Large intestine (tissue), 3 donors: ENCODE data around the gene RNF151. TPM values are rescaled to one million over a fixed set of nuclear protein-coding genes. Genes with fewer than 3 reads are reported as not detected.
A peak's percentile ranks its signal among the peaks of the same experiment; 100 is the strongest.

ENCODE experiments used
- DNase-seq, 2 donors: peaks; one replicate each; pipeline versions ENCODE4 v3.0.0 to v3.0.0-alpha.2; 2013
- H3K27ac ChIP-seq: one replicate; pipeline ENCODE4 v1.5.1; 2013; ENCODE audit warnings: low read length
- H3K27me3 ChIP-seq: 2 replicates; pipeline ENCODE4 v1.6.1; 2013; ENCODE audit warnings: low read length; ENCODE audit not compliant: control insufficient read depth, insufficient read depth
- H3K36me3 ChIP-seq: 2 replicates; pipeline ENCODE4 v1.6.1; 2013; ENCODE audit warnings: low read length; ENCODE audit not compliant: control insufficient read depth, insufficient read depth
- H3K4me1 ChIP-seq: one replicate; pipeline ENCODE4 v1.6.1; 2013; ENCODE audit warnings: low read length; ENCODE audit not compliant: control insufficient read depth, insufficient read depth
- H3K4me3 ChIP-seq: one replicate; pipeline ENCODE4 v1.5.1; 2013; ENCODE audit warnings: low read length
- H3K9me3 ChIP-seq: one replicate; pipeline ENCODE4 v1.6.1; 2013; ENCODE audit warnings: mild to moderate bottlenecking, low read depth, low read length, moderate library complexity; ENCODE audit not compliant: control insufficient read depth
- WGBS: methylation state at CpG from one replicate; pipeline ENCODE4 v1.1.5; 2013; ENCODE audit warnings: low lambda C conversion rate; ENCODE audit not compliant: insufficient coverage; 5-methylcytosine and 5-hydroxymethylcytosine counted together
- polyA plus RNA-seq: library from polyadenylated mRNA; unstranded; fragments of 120-200 nt; gene quantifications from one replicate; pipeline ENCODE4 v1.2.1, GENCODE V29; 2013

Gene RNF151
- polyA plus RNA-seq, 1 donor: 0.09 TPM

- peaks cover 4% of the 10 kb centered on the region for H3K9me3 ChIP-seq
- no peak overlapping the region for H3K27ac ChIP-seq
- H3K27me3 ChIP-seq: peaks cover under 1% of the 10 kb centered on the region
- WGBS: no CpG with 5 or more reads among the region's 16 CpGs
- peaks cover 43% of the 10 kb centered on the region for H3K36me3 ChIP-seq
- no peak overlapping the region for H3K4me3 ChIP-seq
- no peak for DNase-seq
- H3K4me1 ChIP-seq: peaks cover 15% of the 10 kb centered on the region
Observed at GRCh38 chr16:1973461-1974156, 7.0 kb downstream of the RNF151 start.

- WGBS: no CpG with 5 or more reads among the region's 42 CpGs
- Histone ChIP-seq H3K27ac (no peak overlapping the region), H3K27me3 (peaks cover 6% of the 10 kb centered on the region), H3K4me3 (no peak overlapping the region), H3K36me3 (peaks cover 43% of the 10 kb centered on the region), H3K4me1 (peaks cover 20% of the 10 kb centered on the region), H3K9me3 (peaks cover 4% of the 10 kb centered on the region)
- no peak for DNase-seq
Observed at GRCh38 chr16:1974157-1975070, 7.8 kb downstream of the RNF151 start.

DNA sequence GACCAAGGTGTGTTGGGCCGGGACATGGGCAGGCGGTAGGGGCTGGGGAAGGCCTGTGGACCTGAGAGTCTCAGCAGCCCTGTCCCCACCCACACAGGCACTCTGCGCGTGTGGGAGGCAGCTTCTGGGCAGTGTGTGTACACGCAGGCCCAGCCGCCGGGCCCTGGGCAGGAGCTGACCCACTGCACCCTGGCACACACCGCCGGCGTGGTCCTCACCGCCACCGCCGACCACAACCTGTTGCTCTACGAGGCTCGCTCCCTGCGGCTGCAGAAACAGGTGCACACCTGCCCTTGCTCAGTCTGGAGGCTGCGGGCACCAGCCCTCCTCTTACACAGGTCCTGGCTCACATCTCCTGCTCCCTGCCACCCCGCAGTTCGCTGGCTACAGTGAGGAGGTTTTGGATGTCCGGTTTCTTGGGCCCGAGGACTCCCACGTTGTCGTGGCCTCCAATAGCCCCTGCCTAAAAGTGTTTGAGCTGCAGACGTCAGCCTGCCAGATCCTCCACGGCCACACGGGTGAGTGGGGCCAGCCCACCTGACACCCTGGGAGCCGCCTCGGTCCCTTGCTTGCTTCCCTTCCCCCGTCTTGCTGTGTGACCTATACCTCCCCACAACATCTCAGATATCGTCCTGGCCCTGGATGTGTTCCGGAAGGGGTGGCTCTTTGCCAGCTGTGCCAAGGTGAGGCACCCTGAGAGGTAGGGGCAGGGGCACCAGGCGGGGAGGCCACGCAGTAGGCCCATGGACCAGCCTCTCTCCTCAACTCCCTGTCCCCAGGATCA lies 9.0 kb downstream of the RNF151 start:
- no peak for DNase-seq
- Histone ChIP-seq H3K27ac (no peak overlapping the region), H3K36me3 (peaks cover 43% of the 10 kb centered on the region), H3K4me1 (peaks cover 32% of the 10 kb centered on the region), H3K27me3 (peaks cover 19% of the 10 kb centered on the region), H3K4me3 (no peak overlapping the region), H3K9me3 (peaks cover 9% of the 10 kb centered on the region)
- WGBS: 100% methylated on average over 1 of the region's 33 CpGs

DNA sequence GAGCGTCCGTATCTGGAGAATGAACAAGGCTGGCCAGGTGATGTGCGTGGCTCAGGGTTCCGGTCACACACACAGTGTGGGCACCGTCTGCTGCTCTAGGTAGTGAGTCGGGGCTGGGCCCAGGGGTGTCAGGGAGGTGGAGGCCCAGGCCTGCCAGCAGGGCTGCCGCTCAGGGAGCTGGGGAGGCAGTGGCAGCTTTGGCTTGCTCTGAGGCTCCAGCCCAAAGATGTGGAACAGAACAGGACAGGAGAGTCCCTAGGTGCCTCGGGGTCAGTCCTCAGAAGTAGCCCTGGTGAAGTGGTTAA lies 9.5 kb downstream of the RNF151 start:
- Histone ChIP-seq H3K4me1 (peaks cover 34% of the 10 kb centered on the region), H3K4me3 (no peak overlapping the region), H3K27me3 (peaks cover 24% of the 10 kb centered on the region), H3K36me3 (peaks cover 43% of the 10 kb centered on the region), H3K9me3 (peaks cover 12% of the 10 kb centered on the region), H3K27ac (no peak overlapping the region)
- no peak for DNase-seq
- no CpG with 5 or more reads among the region's 8 CpGs for WGBS

GRCh38 chr16:1976951-1977874 lies 10.6 kb downstream of the RNF151 start:
- Histone ChIP-seq H3K4me3 (no peak overlapping the region), H3K9me3 (peaks cover 12% of the 10 kb centered on the region), H3K27me3 (peaks cover 34% of the 10 kb centered on the region), H3K27ac (no peak overlapping the region), H3K36me3 (peaks cover 43% of the 10 kb centered on the region), H3K4me1 (peaks cover 44% of the 10 kb centered on the region)
- no peak for DNase-seq
- no CpG with 5 or more reads among the region's 33 CpGs for WGBS

DNA sequence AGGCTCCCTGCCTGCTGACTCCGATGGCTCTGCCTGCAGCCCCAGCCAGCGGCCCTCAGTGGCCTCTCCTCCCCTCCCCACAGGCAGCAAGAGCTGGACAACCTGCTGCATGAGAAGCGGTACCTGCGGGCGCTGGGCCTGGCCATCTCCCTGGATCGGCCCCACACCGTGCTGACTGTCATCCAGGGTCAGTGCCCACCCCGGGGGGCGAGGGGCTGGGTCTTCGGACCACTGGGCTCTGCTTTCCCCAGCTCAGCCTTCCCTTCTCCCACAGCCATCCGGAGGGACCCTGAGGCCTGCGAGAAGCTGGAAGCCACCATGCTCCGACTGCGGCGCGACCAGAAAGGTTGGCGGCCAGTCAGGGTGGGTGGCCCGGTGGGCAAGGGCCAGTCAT lies 11.2 kb downstream of the RNF151 start:
- no CpG with 5 or more reads among the region's 18 CpGs for WGBS
- Histone ChIP-seq H3K27me3 (peaks cover 41% of the 10 kb centered on the region), H3K27ac (no peak overlapping the region), H3K36me3 (peaks cover 43% of the 10 kb centered on the region), H3K9me3 (peaks cover 12% of the 10 kb centered on the region), H3K4me3 (no peak overlapping the region), H3K4me1 (peaks cover 46% of the 10 kb centered on the region)
- no peak for DNase-seq

DNA sequence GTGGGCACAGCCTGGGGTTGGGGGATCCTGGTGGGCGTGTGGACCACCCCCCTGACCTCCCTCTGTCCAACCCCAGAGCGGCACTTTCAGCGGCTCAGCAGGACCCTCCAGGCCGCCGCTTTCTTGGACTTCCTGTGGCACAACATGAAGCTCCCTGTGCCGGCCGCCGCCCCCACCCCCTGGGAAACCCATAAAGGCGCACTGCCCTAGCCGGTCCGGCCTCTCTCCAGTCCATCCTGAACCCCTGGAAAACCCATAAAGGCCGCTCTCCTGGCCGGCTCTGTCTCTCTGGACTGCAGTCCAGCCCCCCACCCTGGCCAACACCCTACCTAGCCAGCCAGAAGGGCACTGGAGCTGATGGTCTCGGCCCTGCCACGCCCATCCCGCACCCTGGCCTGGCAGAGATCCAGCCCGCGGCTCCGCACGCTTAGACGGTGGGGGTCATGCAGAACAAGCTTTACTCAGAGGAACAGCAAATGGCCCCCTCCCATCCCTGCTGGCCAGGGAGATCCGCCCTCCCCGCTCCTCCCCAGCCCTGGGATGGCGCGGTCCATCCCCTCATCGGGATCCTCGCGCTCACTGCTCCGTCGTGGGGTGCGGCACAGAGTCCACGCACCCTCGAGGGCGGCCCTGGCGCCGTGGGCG lies 11.9 kb downstream of the RNF151 start:
- Histone ChIP-seq H3K4me1 (peaks cover 46% of the 10 kb centered on the region), H3K36me3 (peaks cover 43% of the 10 kb centered on the region), H3K4me3 (peak overlapping the region; percentile 21), H3K27ac (no peak overlapping the region), H3K9me3 (peaks cover 12% of the 10 kb centered on the region), H3K27me3 (peaks cover 45% of the 10 kb centered on the region)
- DNase-seq: no peak
- WGBS: no CpG with 5 or more reads among the region's 37 CpGs

DNA sequence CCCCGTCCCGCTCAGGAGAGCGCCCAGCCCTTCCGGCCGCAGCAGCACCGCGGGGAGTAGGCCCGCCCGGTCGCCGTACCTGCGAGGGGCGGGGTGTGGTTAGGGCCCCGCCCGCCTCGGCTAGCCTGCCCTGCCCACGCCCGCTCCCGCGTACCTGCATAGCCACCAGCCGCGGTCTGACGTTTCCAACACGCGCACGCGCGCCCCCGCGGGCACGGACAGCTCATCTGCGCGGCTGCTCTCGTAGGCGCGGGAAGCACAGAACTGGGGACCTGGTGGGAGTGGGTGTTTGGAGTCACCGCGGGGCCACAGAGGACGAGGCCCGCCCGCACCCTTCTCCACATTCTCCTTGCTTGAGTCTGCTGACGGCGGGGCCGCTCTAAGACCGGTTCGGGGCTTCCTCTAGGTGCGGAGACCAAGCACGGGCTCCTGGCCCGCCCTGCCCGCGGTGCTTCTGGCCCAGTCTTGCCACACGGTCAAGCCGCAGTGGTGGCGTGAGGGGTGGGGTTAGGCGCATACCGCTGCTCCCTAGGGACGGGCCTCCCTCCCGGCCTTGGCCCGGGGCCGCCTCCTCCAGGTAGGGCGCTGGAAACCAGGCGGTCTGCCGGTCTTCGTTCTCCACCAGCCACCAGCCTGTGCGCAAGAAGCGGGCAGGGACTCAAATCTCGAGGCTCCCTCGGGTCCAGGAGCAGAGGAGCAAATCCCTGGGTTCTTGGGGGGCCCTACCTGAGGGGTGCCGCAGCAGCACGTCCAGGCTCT lies 12.8 kb downstream of the RNF151 start:
- H3K4me3 ChIP-seq: peak overlapping the region; percentile 26
- H3K27me3 ChIP-seq: peaks cover 45% of the 10 kb centered on the region
- DNase-seq: peak; percentile 85 to 91
- peak overlapping the region; percentile 4 for H3K27ac ChIP-seq
- no CpG with 5 or more reads among the region's 70 CpGs for WGBS
- peaks cover 39% of the 10 kb centered on the region for H3K36me3 ChIP-seq
- H3K9me3 ChIP-seq: peaks cover 12% of the 10 kb centered on the region
- peaks cover 46% of the 10 kb centered on the region for H3K4me1 ChIP-seq
